SW480 (cell line): ENCODE data around the gene MVB12B.
A peak's percentile ranks its signal among the peaks of the same experiment; 100 is the strongest.

ENCODE experiments used
- DNase-seq: peaks from one replicate; pipeline ENCODE4 v3.0.0-alpha.2; 2016; ENCODE audit warnings: low spot score

Gene MVB12B

DNA sequence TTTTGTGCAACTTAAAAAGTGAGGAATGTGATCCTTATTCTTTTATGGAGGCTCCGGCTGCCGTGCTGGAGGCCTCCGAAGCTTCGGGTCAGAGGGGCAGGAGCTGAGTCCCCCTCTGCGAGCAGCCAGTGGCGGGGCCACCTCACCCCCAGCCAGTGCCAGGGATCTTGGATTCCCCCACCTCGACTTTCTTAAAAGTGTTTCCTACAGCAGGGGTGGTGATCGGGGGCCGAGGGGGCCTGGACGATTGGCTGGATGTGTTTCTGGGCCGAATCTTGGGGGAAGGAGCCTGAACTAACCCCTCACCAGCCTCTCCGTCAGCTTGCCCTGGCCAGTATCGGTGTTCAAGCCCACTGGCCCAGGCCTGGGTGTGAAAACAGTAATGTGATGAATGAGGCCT, 194.9 kb downstream of the MVB12B start:
- DNase-seq: no peak

DNA sequence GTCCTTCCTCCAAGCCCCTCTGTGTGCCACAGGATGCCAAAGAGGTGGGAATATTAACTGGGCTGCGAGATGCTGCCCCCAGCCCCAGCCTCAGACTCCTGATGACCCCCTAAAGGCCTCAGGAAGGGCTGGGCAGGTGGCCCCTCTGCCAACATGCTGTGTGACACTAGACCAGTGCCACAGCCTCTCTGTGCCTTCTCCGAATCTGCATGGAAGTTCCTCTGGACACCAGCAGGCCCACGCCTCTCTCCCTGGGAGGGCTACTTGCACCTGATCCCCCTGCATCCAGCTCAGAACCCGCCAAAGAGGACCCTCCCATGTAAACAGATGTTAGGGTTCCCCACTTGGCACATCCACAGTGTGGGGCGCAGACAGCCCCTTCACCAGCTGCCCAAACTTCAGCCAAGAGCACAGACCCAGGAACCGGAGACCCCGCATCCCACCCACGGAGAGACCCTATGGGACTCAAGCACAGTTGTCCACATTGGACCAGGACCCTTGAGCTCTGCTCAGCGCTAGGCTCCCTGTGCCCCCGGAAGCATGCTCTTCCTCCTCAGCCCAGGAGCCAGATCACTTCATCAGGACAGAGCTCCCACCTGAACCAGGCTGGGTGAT, 195.5 kb downstream of the MVB12B start:
- no peak for DNase-seq

DNA sequence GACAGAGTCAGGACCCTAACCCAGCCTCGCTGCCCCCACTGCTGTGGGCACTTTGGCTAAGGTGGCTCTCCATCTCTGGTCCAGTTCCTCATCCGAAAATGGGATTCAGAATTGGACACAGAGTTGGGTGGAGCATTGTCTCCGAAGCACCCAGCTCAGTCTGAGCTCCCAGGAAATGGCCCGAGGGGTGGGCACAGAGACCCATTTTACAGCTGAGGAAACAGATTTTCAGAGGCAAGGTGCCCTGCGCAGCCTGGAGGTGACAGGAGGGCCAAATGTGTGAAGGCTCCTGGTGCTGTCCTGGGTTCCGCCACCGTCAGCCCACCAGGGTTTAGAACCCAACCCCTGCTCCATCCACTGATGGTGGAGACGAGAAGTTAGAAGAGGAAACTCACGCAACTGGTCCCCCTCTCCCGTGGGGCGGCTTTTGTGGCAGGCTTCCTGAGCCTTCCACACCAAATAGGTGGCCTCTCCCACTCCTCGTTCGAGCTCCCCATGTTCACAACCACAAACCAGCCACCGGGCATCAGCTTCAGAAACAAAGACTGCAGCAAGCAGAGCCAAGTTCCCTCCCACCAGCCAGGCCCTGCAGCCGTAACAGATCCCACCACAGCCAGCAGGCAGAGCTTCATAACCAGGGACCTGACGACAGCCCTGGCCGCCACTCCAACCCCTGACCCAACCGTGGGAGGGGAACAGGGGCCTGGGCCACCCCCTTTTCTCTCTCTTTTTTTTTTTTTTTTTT, 196.2 kb downstream of the MVB12B start:
- DNase-seq: no peak

DNA sequence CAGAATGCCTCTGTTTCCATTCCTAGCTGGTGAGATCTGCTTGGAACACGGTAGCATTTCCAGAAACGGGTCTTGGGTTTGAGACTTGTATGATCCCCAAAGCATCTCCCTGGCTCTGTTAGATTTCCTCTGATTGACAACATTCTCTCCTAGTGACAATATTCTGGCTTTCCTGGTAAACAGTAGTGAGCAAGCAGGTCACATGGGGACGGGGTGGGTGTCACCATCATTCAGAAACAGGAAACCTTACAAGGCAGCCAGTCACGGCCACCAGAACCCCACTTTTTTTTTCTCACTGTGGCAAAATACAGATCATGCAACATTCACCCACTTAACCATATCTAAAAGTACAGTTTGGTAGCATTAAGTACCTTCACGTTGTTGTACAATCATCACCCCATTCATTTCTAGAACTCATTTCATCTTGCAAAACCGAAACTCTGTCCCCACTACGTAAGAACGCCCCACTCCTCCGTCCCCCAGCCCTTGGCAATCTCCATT, 197.0 kb downstream of the MVB12B start:
- no peak for DNase-seq

DNA sequence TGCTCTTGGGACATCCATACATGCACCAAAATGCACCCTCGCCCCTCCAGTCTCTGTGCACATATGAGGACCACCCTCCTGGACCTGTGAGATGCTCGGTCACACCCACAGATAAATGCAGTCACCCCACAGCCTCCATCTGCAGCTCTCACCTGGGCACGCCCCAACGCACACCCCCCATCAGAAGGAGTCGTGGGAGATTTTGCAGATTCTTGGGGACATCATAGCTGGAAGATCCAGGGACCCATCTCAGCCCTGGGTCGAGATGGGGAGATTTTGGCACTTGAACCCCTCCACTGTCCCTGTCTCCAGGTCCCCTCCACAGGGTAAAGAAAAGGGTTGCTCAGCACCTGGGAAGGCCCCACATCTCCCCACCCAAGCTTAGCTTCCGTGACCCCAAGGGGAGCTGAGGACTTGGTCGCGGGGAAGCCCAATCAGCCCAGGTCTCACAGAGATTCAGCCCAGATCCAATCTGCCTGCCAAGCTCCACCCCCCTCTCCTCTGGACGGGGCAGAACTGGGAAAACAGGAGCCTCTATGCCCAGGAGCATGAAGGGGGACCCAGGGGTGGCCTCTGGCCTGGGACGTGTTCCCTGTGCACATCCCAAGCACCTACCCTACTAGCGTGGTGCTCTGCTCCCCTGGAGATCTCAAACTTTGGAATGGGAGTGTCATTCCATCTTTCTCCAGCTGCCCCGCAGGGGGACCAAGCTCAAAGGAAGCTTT, 197.9 kb downstream of the MVB12B start:
- DNase-seq: no peak

DNA sequence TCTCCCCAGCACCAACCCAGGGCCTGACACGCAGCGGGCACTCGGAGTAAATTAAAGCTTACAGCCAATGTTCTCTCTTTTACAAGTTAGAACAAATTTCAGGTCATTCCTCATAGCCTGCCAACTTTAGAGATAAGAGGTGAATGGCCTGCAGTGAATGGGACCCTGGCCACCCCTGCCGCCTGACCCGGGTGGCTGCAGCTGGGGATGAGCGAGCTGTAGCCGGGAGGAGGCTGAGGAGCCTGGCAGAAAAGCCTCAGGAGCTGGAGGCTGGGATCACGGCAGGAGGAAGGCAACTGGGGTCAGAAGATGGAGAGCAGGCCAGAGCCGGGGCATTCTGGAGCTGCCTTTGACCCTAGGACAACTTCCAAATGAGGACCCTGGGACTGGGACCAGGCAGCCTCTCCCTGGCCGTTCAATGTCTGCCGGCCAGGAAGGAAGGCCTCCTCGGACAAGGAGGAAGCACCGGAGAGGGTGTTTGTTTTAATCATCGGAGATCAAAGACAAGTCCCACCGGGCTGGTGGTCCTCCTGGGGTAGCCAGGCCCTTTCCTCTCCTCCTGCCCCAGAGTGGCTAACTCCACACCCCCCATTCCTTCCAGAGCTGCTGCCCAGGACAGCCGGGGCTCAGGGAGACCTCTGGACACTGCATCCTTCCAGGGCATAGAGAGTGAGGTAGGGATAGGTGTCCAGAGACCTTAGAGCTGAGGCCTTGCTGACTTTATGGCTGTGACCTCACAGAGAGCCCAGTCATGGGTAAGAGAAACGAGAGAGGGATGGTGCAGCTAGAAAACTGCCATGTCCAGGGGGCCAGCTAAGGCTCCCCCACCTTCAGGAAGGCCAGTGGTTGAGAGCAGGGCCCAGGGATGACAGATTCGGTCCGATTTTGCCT, 199.8 kb downstream of the MVB12B start:
- DNase-seq: no peak

DNA sequence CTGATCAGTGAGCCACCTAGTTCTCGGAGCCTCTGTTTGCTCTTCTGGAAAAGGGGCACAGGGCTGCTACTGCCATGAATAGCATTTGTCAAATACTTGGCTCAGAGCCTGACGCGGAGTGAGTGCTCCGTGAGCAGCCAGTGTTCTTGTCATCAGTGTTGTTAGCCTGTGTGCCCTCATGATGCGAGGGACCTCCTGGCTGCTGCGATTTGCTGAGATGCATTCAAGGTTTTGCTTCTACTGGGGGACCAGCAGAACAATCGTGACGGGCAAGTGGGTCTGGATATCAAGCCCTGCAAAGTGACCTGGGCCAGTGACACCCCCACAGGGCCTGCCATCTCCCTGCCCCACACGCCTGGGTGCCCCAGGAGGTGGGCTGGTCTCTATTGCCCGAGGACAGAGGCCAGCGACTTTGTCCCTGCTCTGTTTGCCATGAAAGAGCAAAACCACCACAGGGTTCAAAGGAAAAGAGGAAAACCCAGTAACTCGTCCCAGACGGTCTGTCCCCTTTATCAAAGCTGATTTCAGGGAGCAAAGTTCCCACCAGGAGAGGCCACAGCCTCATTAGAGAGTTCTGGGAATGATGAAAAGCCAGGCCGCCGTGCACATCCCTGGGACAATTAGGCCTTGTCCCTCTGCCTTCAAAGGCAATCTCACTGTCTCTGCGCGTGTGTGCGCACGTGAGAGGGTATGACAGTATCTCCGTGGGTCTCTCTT, 200.6 kb downstream of the MVB12B start:
- peak; percentile 90 for DNase-seq

DNA sequence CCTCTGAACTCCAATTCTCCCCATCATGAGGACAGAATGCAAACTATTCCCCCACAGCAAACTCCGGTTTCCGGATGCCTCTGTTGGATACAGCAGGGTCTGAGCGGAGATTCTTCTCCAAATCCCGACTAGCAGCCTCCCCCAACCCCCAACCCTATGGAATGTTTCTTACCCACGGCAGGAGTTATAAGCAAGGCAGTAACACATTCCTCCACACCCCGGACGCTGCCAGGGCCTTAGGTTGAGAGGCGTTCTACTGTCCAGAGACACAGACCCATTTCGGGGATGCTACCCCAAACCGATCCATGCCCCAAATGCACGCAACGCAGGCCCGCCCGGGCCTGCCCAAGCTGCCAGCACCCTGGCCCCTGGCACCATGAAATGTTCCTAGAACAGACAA, 201.5 kb downstream of the MVB12B start:
- DNase-seq: peak; percentile 55

DNA sequence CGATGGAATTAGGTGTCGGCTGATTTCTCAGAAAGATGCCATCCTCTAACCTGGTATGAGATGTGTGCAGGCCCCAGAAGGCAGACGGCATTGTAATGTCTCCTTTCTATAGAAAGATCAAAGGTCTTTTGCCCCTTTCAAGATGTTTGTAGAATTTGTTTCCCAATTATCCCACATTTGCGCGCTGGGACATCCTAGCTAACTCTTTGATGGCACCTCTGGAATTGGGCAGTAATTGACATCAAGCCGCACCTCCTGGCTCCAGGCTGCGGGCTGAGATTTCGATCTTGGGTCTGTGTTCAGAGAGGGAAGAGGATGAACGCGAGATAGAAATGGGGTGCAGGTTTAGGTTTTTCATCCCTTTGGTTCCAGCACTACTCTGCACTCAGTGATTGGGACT, 202.3 kb downstream of the MVB12B start:
- DNase-seq: no peak

DNA sequence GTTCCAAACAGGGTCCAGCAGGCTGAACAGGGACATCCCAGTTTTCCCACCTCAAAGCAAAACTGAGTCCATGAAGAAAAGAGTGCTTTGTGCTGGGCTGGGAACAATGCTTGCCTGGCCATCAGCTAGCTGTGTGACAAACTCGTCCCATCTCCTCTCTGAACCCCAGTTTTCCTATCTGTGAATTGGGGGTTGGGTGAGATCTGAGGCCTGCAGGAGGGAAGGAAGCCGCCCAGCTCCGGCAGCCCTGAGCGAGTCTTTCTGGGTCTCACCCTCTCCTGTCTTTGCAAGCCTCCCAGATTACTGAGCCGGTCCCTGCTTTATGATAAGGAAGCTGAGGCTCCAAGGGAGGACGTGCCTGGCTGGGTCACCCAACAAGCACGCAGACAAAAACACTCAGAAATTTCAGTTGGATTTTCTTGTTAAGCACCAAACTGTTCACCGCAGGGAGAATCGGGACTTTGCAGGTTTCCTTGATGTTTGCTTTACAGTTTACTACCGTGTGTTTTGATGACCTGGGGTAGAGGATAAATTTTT, 204.5 kb downstream of the MVB12B start:
- no peak for DNase-seq

DNA sequence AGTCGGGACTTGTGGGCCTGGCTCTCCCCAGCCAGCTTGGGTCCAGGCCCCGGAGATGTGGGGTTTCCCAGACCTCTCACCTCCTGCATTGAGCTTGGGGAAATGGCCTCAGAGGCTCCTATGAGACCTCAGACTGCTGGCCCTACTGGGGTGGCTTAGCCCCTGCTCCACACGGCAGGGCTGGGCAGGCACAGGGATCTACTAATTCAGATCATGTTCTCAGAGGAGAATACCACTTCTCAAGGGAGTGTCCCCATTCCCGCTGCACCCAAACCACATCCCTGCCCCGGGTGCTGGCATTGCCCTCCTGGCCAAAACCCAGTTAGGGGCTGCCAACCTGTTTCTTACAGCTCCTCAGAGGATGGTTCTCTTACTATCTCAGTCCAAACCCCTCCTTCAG, 205.0 kb downstream of the MVB12B start:
- no peak for DNase-seq

DNA sequence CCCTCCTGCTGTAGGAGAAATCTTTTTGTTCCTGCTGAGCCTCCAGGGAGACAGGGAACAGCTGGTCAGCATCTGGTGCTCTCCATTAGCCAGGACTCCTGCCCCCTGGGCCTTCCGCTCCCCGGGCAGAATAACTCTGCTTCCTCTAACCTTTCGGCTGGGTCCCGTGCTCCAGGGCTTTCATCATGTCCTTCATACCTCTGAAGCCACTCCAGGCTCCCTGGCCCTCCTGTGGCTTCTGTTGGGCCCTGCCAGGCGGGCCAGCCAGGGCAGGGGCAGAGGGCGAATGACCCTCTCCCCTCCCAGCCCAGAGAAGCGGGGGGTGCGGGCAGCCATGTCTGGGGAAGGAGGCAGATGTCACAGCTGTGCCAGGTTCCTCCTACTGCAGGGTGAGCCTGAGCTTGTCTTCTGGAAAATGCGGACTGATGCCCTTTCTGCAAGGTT, 205.4 kb downstream of the MVB12B start:
- no peak for DNase-seq

DNA sequence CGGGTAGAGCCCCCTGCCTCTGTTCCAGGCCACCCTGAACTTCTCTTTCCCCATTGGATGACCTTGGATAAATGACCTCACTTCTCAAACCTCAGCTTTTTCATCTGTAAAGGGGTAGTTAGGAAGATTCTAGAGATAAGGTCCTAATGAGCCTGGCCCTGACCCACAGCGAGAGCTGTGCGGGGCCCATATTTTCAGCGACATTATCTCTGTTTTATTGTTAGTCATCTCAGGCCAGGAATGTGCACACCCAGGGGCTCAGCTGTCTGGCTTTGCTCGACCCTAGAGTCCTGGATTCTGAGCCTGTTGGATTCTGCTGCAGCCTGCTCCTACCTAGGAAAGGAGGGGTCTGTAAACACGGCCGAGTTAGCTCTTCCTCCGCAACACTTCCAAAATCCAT, 205.9 kb downstream of the MVB12B start:
- DNase-seq: no peak

DNA sequence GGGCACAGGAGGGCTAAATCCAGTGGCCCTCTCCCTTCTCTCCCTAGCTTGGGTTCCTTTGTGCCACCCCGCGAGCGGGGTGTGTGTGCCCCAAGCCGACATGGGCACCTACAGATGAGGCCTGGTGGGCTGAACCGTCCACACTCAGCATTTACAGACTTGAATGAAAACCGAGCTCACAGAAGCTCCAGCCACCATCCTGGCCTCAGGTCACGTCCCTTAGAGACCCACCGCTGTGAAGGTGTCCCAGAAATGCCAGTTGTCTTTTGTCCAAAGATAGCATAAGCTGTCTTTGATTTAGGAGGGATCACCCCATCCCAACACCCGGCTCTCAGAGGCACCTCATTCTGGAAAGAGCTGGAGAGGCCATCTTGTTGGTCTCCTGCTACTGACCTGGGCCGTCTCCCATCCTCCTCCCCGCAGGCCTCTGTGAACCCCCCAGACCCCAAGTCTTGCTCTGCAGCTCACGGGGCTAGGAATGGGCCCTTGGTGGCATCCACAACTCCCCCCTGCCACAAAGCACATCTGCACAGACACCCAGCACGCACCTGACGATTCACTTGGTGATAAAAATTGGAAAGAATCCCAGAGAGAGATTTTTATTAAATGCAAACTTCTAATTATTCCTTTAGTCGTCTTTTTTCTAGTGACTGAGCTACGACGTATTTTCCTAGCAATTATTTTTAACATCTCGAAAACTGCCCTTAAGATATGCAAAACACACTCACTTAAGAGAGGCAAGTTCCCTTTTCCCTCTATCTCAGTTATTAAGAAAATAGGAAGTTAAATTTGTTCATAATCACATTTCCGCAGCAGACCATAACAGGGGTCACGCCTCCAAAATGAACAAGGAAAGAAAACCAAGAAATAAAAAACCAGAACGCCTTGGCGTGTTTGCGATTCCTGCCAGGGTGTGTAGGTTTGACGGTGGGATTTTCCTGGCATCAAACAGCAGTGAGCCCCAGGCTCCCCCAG, 206.6 kb downstream of the MVB12B start:
- DNase-seq: no peak

DNA sequence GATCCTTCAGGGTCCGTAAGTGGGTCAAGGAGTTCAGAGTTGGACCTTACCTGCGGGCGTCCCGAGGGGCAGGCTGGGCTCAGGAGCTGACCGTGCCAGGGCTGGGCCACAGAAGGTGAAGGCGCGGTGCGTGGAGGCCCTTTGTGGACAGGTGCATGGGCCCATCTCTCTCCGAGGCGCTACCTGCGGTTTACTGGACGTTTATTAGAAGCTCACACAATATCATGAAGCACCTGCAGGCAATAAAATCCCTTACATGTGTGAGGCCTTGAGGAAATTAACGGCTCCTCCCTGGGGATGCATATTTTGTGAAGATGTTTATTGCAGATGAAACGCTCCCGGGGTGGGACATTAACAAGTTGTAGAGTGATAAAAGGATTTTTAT, 207.3 kb downstream of the MVB12B start:
- DNase-seq: peak; percentile 73

DNA sequence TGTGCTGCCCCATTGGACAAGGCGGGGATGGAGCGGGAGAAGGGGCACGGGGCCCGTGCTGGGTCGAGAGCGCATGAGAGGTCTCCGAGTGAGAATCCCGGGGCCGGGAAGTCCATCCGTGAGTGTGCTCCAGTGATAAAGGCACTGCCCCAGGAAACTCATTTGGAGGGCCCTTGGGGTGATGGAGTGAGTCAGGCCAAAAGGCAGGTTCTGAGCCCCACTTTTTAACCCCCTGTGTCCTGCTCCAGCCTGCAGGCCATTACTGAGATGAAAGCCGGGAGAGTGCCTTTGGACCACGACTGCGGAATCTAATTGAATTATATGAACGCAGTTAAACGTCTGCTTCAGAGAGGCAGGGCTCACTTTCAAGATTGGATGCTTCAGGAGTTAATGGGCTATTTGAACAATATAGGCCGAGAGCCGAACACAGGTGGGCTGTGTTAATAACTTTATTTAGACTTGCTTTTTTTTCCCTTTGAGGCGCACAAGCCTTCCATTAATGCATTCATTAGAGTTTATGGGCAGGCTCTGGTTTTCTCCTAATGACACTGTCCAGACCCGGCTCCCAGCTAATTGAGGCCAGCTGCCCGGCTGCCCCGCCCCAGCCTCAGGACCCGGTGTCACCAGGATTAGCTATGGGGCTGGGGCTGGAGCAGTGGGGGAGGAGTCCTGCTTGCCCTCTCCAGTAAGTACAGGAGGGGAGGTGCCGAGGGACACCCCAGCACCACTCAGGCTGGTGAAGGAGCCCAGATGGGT, 208.0 kb downstream of the MVB12B start:
- DNase-seq: peak; percentile 58

DNA sequence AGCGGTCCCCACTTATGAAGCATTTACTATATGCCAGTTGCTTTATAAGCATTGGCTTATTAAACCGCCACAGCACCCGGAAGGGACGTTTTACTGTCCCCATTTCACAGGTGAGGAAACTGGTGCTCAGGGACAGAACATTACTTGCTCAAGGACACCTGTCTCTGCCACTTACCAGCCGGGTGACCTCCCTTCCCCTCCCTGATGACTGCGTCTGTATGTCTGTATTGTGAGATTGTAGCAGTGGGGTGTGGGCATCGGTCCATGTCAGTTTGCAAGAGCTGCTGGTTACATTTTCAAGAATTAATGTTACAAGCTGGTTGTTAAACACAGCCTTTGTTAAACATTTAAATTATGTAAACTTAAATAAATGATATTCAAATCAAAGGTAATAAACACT, 209.5 kb downstream of the MVB12B start:
- no peak for DNase-seq

DNA sequence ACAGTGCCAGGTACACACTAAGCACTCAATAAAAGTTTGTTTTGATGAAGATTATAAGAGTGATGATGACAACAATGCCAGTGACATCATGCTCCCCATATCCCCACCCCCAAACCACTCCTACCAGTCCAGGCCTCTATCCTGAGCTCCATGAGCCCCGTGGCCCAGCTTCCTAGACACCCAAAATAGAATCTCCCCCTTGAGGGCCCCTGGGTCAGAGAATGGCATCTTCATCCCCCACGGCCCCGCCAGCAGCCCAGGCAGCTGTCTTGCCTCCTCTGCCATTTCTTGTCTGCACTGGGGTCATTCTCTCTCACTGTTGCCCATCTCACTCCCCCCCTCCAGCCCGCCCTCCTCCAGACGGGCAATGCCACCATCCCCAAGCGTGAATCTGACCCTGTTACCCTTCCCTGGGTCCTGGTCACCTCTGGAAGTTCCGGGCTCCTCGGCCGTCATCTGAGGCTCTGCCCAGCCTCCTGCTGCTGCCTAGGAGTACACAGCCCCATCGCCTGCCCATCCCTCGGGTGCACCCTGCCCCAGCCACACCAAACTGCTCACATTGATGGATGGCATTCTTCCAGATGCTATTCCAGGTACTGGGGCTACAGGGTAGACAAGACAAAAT, 210.3 kb downstream of the MVB12B start:
- DNase-seq: no peak

DNA sequence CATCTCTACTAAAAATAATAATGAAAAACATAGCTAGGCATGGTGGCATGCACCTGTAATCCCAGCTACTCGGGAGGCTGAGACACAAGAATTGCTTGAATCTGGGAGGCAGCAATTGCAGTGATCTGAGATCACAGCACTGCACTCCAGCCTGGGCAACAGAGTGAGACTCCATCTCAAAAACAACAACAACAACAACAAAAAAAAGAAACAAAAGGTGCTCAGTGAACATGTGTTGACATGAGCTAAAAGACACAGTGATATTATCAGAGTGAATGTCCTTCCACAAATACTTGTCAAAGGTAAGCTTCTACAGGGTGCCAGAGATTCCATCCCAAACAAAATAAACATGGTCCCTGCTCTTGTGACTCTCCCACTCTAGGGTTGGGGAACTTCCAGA, 211.9 kb downstream of the MVB12B start:
- DNase-seq: no peak
